Measurements from ENCODE around the gene MAPK6.
"Not testable (repeated sequence)": the region's sequence is repeated elsewhere in the genome, so short reads cannot be mapped to it uniquely, and the experiment has no call there.

Gene MAPK6

GRCh38 chr15:51982013-51982769 is 36.8 kb upstream of the MAPK6 start:
- TF ChIP-seq, protein P1, sequence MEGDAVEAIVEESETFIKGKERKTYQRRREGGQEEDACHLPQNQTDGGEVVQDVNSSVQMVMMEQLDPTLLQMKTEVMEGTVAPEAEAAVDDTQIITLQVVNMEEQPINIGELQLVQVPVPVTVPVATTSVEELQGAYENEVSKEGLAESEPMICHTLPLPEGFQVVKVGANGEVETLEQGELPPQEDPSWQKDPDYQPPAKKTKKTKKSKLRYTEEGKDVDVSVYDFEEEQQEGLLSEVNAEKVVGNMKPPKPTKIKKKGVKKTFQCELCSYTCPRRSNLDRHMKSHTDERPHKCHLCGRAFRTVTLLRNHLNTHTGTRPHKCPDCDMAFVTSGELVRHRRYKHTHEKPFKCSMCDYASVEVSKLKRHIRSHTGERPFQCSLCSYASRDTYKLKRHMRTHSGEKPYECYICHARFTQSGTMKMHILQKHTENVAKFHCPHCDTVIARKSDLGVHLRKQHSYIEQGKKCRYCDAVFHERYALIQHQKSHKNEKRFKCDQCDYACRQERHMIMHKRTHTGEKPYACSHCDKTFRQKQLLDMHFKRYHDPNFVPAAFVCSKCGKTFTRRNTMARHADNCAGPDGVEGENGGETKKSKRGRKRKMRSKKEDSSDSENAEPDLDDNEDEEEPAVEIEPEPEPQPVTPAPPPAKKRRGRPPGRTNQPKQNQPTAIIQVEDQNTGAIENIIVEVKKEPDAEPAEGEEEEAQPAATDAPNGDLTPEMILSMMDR (conservative IDR thresholded peaks at IDR 0.05) = peak; percentile 67
- peak overlapping the region; percentile 82 for H3K27ac ChIP-seq

- H3K27ac ChIP-seq = peak overlapping the region; percentile 82
Measured at GRCh38 chr15:51982770-51983103, 36.3 kb upstream of the MAPK6 start.

DNA sequence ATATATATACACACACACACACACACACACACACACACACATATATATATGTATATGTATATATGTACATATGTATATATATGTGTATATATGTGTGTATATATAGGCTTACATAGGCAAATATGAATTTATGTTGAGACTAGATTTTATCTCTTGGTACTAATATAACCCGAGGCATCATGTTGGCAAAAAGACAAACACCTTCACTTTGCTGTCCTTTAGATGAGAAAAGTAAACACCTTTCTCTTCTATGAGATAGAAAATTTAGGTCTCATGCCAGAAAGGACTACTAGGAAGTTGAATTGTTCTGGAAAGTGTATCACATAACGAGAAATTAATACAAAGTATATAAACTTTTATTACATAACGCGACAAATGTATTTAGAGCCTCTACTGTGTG is 27.9 kb upstream of the MAPK6 start:
- TF ChIP-seq, protein P1 (conservative IDR thresholded peaks at IDR 0.05) = no peak
- peak overlapping the region; percentile 55 for H3K27ac ChIP-seq

More at GRCh38 chr15:51982770-51983103, 36.3 kb upstream of the MAPK6 start:
- TF ChIP-seq, protein P1 (conservative IDR thresholded peaks at IDR 0.05) = no peak

DNA sequence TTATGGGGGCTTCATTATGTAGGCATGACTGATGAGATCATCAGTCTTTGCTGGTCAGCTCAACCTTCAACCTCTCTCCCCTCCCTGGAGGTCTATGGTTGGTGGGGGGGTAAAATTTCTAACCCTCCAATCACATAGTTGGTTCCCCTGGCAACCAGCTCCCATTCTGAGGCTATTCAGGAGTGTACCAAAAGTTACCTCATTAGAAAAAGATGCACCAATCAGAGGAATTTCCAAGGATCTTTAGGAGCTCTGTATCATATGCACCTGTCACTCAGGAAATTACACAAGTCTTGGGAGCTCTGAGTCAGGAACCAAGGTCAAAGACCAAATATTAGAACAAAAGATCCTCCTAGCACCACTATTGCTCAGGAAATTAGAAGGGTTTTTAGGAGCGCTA is 26.1 kb upstream of the MAPK6 start:
- TF ChIP-seq, protein P1 (conservative IDR thresholded peaks at IDR 0.05) = no peak
- no peak overlapping the region; the same call in 1 of the 2 replicates for H3K27ac ChIP-seq

DNA sequence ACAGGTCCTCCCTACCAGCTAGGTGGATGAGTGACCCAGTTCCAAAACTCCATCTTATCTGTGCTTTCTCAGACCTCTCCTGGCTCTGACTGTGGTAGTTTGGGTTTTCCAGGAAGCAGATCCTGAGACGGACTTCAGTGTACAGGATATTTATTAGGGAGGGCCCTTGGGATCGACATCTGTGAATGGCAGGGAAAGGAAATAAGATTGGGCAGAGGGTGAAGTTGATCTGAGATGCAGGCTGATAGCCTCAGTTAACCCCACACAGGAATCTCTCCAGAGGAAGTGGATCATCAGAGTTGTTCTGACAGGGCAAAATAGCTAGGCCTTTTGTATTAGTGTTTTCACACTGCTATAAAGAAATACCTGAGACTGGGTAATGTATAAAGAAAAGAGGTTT is 16.7 kb upstream of the MAPK6 start:
- TF ChIP-seq, protein P1 (conservative IDR thresholded peaks at IDR 0.05) = no peak
- H3K27ac ChIP-seq = peak overlapping the region; percentile 13; the same call in 1 of the 2 replicates

DNA sequence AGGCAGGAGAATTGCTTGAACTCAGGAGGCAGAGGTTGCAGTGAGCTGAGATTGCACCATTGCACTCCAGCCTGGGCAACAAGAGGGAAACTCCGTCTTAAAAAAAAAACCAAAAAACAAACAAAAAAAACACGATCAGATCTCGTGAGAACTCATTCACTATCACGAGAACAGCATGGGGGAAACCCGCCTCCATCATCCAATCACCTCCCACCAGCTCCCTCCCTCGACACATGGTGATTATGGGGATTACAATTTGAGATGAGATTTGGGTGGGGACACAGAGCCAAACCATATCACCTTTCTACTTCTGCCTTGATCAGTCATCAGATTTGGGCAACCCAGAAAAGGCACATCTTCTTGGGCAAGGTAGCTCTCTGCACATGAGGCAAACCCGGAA is 15.9 kb upstream of the MAPK6 start:
- not testable (repeated sequence) for H3K27ac ChIP-seq

- H3K27ac ChIP-seq = no peak overlapping the region
- TF ChIP-seq, protein P1 (conservative IDR thresholded peaks at IDR 0.05) = no peak
Measured at GRCh38 chr15:52003710-52004109, 15.3 kb upstream of the MAPK6 start.

DNA sequence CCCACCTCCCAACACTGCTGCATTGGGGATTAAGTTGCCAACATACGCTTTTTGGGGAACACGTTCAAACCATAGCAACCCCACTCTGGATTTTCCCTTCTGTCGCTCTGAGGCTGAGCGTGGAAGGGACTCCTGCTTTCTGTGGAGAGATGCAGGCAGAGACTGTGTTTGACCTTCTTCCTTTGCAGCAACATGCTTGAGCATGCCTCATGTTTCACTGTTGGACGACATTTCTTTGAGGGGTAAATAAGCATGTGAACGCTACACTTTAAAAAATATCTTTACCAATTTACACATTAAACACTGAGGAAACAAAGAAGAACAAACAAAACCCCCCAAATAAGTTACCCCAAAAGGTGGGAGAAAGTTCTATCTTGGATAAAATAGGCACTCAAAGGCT is 14.2 kb upstream of the MAPK6 start:
- H3K27ac ChIP-seq = no peak overlapping the region
- TF ChIP-seq, protein P1 (conservative IDR thresholded peaks at IDR 0.05) = no peak

All from VCaP (cell line).